Tibial nerve (tissue), 4 donors: Measurements from ENCODE around the gene SNAPC4.

Source experiments
- EP300 ChIP-seq, 2 donors: sonication (generic); formaldehyde crosslinking; IDR thresholded peaks; one replicate each; pipeline ENCODE4 v1.6.1; 2017; ENCODE audit warnings: antibody characterized with exemption in 2 of 2, mild to moderate bottlenecking in 1 of 2
- POLR2A ChIP-seq, 2 donors: fragments of 450-650 bp; IDR thresholded peaks; one replicate each; pipeline ENCODE4 v1.6.1; 2017; ENCODE audit warnings: antibody characterized with exemption in 2 of 2, mild to moderate bottlenecking in 2 of 2, moderate library complexity in 2 of 2
- TF ChIP-seq, protein P1 (sequence below), 5 experiments: fragments of 200-600 bp in 3 of 5; fragments of 450-650 bp in 2 of 5; sonication (generic) in 3 of 5; IDR thresholded peaks; one replicate each; pipeline ENCODE4 v1.5.1; 2016 to 2019; ENCODE audit warnings: antibody characterized with exemption in 5 of 5, mild to moderate bottlenecking in 3 of 5, moderate library complexity in 2 of 5

DNA sequence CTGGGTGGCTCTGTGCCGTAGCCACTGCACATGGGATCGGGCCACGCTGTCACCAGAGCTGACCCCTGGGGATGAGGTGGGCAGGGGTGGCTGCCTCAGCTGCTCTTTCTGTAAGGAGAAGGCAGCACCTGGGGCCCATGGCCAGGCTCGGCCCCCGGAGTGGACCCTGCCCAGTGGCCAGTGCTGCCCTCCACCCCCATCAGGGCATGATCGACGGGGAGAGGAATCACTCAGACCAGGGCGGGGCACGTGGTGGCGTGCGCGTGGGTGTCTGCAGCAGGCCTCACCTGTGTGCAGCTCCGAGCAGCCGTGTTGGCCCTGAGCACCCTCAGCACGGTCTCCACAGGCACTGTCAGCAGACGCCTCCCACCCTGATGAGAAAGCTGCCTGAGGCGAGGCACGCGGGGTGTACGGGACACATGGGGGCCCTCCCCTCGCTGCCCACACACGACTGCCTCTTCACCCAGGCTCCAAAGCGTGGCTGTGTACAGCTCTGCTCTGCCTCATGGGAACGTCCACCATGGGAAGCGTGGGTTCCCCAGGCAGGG is 17.9 kb downstream of the SNAPC4 start:
- TF ChIP-seq, protein P1, sequence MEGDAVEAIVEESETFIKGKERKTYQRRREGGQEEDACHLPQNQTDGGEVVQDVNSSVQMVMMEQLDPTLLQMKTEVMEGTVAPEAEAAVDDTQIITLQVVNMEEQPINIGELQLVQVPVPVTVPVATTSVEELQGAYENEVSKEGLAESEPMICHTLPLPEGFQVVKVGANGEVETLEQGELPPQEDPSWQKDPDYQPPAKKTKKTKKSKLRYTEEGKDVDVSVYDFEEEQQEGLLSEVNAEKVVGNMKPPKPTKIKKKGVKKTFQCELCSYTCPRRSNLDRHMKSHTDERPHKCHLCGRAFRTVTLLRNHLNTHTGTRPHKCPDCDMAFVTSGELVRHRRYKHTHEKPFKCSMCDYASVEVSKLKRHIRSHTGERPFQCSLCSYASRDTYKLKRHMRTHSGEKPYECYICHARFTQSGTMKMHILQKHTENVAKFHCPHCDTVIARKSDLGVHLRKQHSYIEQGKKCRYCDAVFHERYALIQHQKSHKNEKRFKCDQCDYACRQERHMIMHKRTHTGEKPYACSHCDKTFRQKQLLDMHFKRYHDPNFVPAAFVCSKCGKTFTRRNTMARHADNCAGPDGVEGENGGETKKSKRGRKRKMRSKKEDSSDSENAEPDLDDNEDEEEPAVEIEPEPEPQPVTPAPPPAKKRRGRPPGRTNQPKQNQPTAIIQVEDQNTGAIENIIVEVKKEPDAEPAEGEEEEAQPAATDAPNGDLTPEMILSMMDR (IDR thresholded peaks at IDR 0.05), result no peak
- TF ChIP-seq EP300 (IDR thresholded peaks at IDR 0.05) (no peak), POLR2A (IDR thresholded peaks at IDR 0.05) (no peak)
